Endothelial cell of umbilical vein (primary cell): ENCODE data around the gene LRRC59. TPM values are rescaled to one million over a fixed set of nuclear protein-coding genes. Genes with fewer than 3 reads are reported as not detected.
A peak's percentile ranks its signal among the peaks of the same experiment; 100 is the strongest.

ENCODE experiments used
- BruUV-seq: library from RNA; stranded (reverse); fragments of 400-500 nt; replicated peaks from 2 replicates; lab custom pipeline; 2021; lab: Mats Ljungman, UMichigan
- CTCF ChIA-PET: fragments of 300-600, 350-600 bp; sonication (Branson Sonifier 250); formaldehyde crosslinking; loops from one replicate; lab custom pipeline; 2021; ENCODE audit warnings: antibody characterized with exemption, inconsistent platforms; lab: Charles Lee
- POLR2A ChIA-PET: fragments of 300-600, 350-600 bp; sonication (Branson Sonifier 250); formaldehyde crosslinking; loops from one replicate; lab custom pipeline; 2021; ENCODE audit warnings: antibody characterized with exemption, inconsistent platforms; lab: Charles Lee
- DNase-seq: peaks from one replicate; pipeline ENCODE4 v3.0.0-alpha.2; 2011; ENCODE audit warnings: low read depth, low spot score
- FAIRE-seq: peaks from 2 replicates; lab custom pipeline; 2011; peaks lifted over from hg19 to GRCh38; lab: Jason Lieb, UNC
- H2AFZ ChIP-seq: 2 replicates; pipeline ENCODE4 v1.6.0; 2012; ENCODE audit warnings: low read depth, low read length, control low read depth, inconsistent platforms
- H3K27ac ChIP-seq: 2 replicates; pipeline ENCODE4 v1.5.1; 2011; ENCODE audit warnings: low read depth, mild to moderate bottlenecking, control low read depth, low read length, moderate library complexity; ENCODE audit not compliant: insufficient read depth
- H3K27me3 ChIP-seq, 2 experiments: 2 replicates each; pipeline versions ENCODE4 v1.6.0 to v1.6.1; 2011; ENCODE audit warnings: low read length in 2 of 2, mixed read lengths in 1 of 2; ENCODE audit not compliant: control insufficient read depth in 2 of 2, insufficient read depth in 2 of 2
- H3K36me3 ChIP-seq, 2 experiments: 2 replicates in 1 of 2; 3 replicates in 1 of 2; pipeline ENCODE4 v1.5.1; 2011; ENCODE audit warnings: low read length in 2 of 2, mild to moderate bottlenecking in 1 of 2, moderate library complexity in 1 of 2; ENCODE audit not compliant: control insufficient read depth in 2 of 2, insufficient read depth in 2 of 2; ENCODE audit errors: extremely low read depth in 1 of 2
- H3K4me1 ChIP-seq: 3 replicates; pipeline ENCODE4 v1.5.1; 2011; ENCODE audit warnings: mild to moderate bottlenecking, low read length; ENCODE audit not compliant: control insufficient read depth, insufficient read depth; ENCODE audit errors: extremely low read depth
- H3K4me2 ChIP-seq: 2 replicates; pipeline ENCODE4 v1.6.1; 2011; ENCODE audit warnings: low read length, control low read depth, mixed read lengths; ENCODE audit not compliant: insufficient read depth
- H3K4me3 ChIP-seq, 3 experiments: fragments of 200-600 bp in 1 of 3; sonication (generic), shearing (Covaris generic) in 1 of 3; replicated peaks in 1 of 3; 2 replicates each; pipeline ENCODE4 v1.5.1; 2011 to 2016; ENCODE audit warnings: control low read depth in 3 of 3, low read length in 3 of 3, mild to moderate bottlenecking in 2 of 3, inconsistent platforms in 1 of 3, low read depth in 1 of 3, moderate library complexity in 1 of 3; ENCODE audit not compliant: insufficient read depth in 1 of 3
- H3K79me2 ChIP-seq: 2 replicates; pipeline ENCODE4 v1.6.0; 2012; ENCODE audit warnings: low read length, inconsistent platforms; ENCODE audit not compliant: control insufficient read depth, insufficient read depth
- H3K9ac ChIP-seq: replicated peaks from 2 replicates; pipeline ENCODE3; 2011; ENCODE audit warnings: low read length, control low read depth; ENCODE audit not compliant: insufficient read depth; ENCODE audit errors: extremely low read depth
- H3K9me1 ChIP-seq: replicated peaks from 3 replicates; pipeline ENCODE4 v1.6.0; 2011; ENCODE audit warnings: mild to moderate bottlenecking, low read length; ENCODE audit not compliant: control insufficient read depth, insufficient read depth; ENCODE audit errors: extremely low read depth
- H3K9me3 ChIP-seq: replicated peaks from 2 replicates; pipeline ENCODE4 v1.5.1; 2012; ENCODE audit warnings: low read length, inconsistent platforms; ENCODE audit not compliant: control insufficient read depth, insufficient read depth
- H4K20me1 ChIP-seq: replicated peaks from 2 replicates; pipeline ENCODE3; 2011; ENCODE audit warnings: mild to moderate bottlenecking, low read length; ENCODE audit not compliant: control insufficient read depth, insufficient read depth; ENCODE audit errors: extremely low read depth
- EZH2 ChIP-seq: IDR thresholded peaks from 2 replicates; pipeline ENCODE4 v1.6.1; 2012; ENCODE audit warnings: borderline replicate concordance, low read depth, mild to moderate bottlenecking, moderate library complexity, low read length, inconsistent platforms; ENCODE audit not compliant: severe bottlenecking
- FOS ChIP-seq: IDR thresholded peaks from 2 replicates; pipeline ENCODE4 v1.6.1; 2011; ENCODE audit warnings: mild to moderate bottlenecking, low read length, moderate library complexity, borderline replicate concordance; ENCODE audit not compliant: insufficient read depth
- POLR2A ChIP-seq: IDR thresholded peaks from 2 replicates; pipeline ENCODE4 v1.6.1; 2012; ENCODE audit warnings: low read depth, mild to moderate bottlenecking, control low read depth, low read length
- POLR2AphosphoS5 ChIP-seq: IDR thresholded peaks from 2 replicates; pipeline ENCODE4 v1.6.1; 2012; ENCODE audit warnings: low read depth, mild to moderate bottlenecking, control low read depth, low read length, moderate library complexity; ENCODE audit not compliant: insufficient read depth
- dilution Hi-C: fragments of 300-500 bp; cut with MboI; formaldehyde crosslinking; loops from one replicate; pipeline ENCODE4 v1.15.0; 2019; ENCODE audit warnings: low sequenced_read_pairs; ENCODE audit not compliant: extremely low pct_ligation_motif_present
- intact Hi-C: fragments of 100-400 bp; cut with micrococcal nuclease; formaldehyde crosslinking; loops from one replicate; pipeline ENCODE4 v1.10.0; 2022
- polyA plus RNA-seq, 4 experiments: library from polyadenylated mRNA; depleted of rRNA in 3 of 4; stranded (reverse) in 3 of 4; unstranded in 1 of 4; fragments of >200 nt; gene quantifications; 2 replicates each; pipeline versions ENCODE4 v1.2.1 to v1.2.3, GENCODE V29; 2011 to 2012; ENCODE audit warnings: missing spikeins in 1 of 4
- total RNA-seq: library from RNA; stranded (reverse); gene quantifications from 2 replicates; pipeline ENCODE4 v1.2.3, GENCODE V29; 2021
- TF ChIP-seq, protein P1 (sequence below), 2 donors: IDR thresholded peaks; 1 replicate in 1 of 2; 2 replicates in 1 of 2; pipeline ENCODE4 v1.5.1; 2011; ENCODE audit warnings: low read length in 2 of 2, mild to moderate bottlenecking in 2 of 2, moderate library complexity in 2 of 2, control low read depth in 1 of 2, inconsistent platforms in 1 of 2, low read depth in 1 of 2; ENCODE audit not compliant: insufficient read depth in 1 of 2; ENCODE audit errors: extremely low read depth in 1 of 2
- TF ChIP-seq, protein P2 (sequence below): IDR thresholded peaks from 2 replicates; pipeline ENCODE4 v1.6.1; 2011; ENCODE audit not compliant: insufficient read depth, insufficient read length

Gene LRRC59
- total and polyA plus RNA-seq, 2 donors (not counting 3 experiments of a cell fraction or from before 2014, with no cell fraction given), result 93.9 to 183 TPM

DNA sequence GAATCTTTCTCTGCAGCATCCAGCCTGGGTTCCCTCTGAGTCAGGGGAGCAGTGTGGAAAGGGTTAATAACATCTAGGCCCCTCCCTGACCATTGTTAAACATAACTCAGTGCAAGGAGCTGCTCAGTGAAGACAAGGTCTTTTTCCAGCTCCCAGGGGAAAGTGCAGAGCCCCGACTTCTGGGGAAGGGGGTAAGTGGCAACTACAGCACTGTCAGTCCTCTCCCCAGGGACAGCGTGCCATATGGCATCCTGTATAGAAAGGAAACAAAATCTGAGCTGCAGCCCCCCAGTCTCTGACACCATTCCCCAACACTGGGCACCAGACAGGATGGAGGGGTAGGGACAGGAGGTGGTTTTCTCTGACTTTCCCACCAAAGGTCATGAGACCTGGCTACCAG is 32.2 kb downstream of the LRRC59 start:
- Histone ChIP-seq H3K9me3 (no peaks in the 10 kb centered on the region), H2AFZ (no peak overlapping the region), H3K4me2 (no peak overlapping the region), H4K20me1 (no peaks in the 10 kb centered on the region), H3K36me3 (peaks cover 3 to 32% of the 10 kb centered on the region in 2 experiments), H3K27me3 (no peaks in the 10 kb centered on the region), H3K9ac (no peak overlapping the region), H3K4me3 (no peak overlapping the region), H3K79me2 (no peaks in the 10 kb centered on the region), H3K9me1 (no peaks in the 10 kb centered on the region), H3K4me1 (no peaks in the 10 kb centered on the region), H3K27ac (no peak overlapping the region)
- FAIRE-seq, result no peak
- intact Hi-C loops, result no loop called here
- no peak for TF ChIP-seq EZH2
- TF ChIP-seq, protein P1, sequence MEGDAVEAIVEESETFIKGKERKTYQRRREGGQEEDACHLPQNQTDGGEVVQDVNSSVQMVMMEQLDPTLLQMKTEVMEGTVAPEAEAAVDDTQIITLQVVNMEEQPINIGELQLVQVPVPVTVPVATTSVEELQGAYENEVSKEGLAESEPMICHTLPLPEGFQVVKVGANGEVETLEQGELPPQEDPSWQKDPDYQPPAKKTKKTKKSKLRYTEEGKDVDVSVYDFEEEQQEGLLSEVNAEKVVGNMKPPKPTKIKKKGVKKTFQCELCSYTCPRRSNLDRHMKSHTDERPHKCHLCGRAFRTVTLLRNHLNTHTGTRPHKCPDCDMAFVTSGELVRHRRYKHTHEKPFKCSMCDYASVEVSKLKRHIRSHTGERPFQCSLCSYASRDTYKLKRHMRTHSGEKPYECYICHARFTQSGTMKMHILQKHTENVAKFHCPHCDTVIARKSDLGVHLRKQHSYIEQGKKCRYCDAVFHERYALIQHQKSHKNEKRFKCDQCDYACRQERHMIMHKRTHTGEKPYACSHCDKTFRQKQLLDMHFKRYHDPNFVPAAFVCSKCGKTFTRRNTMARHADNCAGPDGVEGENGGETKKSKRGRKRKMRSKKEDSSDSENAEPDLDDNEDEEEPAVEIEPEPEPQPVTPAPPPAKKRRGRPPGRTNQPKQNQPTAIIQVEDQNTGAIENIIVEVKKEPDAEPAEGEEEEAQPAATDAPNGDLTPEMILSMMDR (IDR thresholded peaks at IDR 0.05; ENCODE audit: extremely low read depth in 1 of 2, insufficient read depth in 1 of 2, low read depth in 1 of 2, low read length in 2 of 2), result no peak
- POLR2A ChIA-PET, result no interaction called here
- CTCF ChIA-PET, result interaction anchor here (1.0 to 2.5 kb wide), 5 partner anchors 9 to 165 kb away, joined by 3 to 7 read pairs (median 5); partner anchors contain the start of gene LRRC59
- BruUV-seq, result no TSS peak
- dilution Hi-C loops, result no loop called here
- no peak for DNase-seq

DNA sequence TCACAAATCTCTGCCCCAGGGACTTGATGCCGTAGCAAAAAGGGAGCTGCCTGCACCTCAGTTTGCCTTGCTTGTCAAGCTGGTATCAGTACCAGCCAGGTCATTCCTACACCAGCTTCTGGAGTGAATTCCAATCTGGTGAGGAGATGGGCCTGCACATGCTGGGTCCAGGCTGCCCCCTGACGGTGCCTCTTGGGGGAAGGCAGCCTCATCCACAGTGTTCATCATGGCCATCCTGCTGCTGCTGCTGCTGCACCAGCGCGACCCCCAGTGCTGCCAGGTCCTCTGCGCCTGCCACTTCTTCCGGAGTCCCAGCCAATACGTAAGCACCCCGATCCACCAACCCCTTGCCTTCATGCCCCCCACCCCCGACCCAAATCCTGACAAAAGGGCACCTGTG is 32.6 kb downstream of the LRRC59 start:
- H3K27ac ChIP-seq, result no peak overlapping the region

More for the DNA sequence above, 32.6 kb downstream of the LRRC59 start:
- H3K4me3 ChIP-seq, result no peak overlapping the region
- DNase-seq (no peak), FAIRE-seq (no peak)
- H3K9ac ChIP-seq, result no peak overlapping the region
- no peak overlapping the region for H2AFZ ChIP-seq
- H3K4me1 ChIP-seq, result no peaks in the 10 kb centered on the region
- H3K79me2 ChIP-seq, result no peaks in the 10 kb centered on the region
- no peaks in the 10 kb centered on the region for H4K20me1 ChIP-seq
- no peaks in the 10 kb centered on the region for H3K27me3 ChIP-seq
- ChIA-PET CTCF (interaction anchor here (1.0 to 1.3 kb wide), 3 partner anchors 10 to 164 kb away, joined by 4 to 6 read pairs (median 5); no protein-coding TSS in a partner anchor), POLR2A (no interaction called here)
- H3K4me2 ChIP-seq, result no peak overlapping the region
- no peaks in the 10 kb centered on the region for H3K9me3 ChIP-seq
- dilution Hi-C loops, result no loop called here
- TF ChIP-seq, protein P2, sequence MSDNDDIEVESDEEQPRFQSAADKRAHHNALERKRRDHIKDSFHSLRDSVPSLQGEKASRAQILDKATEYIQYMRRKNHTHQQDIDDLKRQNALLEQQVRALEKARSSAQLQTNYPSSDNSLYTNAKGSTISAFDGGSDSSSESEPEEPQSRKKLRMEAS, result no peak
- no peak for TF ChIP-seq EZH2
- no peak for TF ChIP-seq FOS
- no peak for TF ChIP-seq POLR2AphosphoS5
- no peak for TF ChIP-seq POLR2A
- TF ChIP-seq, protein P1 (IDR thresholded peaks at IDR 0.05; ENCODE audit: extremely low read depth in 1 of 2, insufficient read depth in 1 of 2, low read depth in 1 of 2, low read length in 2 of 2), result peak in 1 of 2 donors; percentile 2
- no TSS peak for BruUV-seq
- H3K36me3 ChIP-seq, result peaks cover 0 to 27% of the 10 kb centered on the region in 2 experiments
- intact Hi-C loops, result no loop called here
- H3K9me1 ChIP-seq, result no peaks in the 10 kb centered on the region
